Progenitor cell of endocrine pancreas (in vitro differentiated cells): ENCODE results near the gene KCNQ5. TPM values are rescaled to one million over a fixed set of nuclear protein-coding genes. Genes with fewer than 3 reads are reported as not detected.

ENCODE experiments used
- DNase-seq: peaks from one replicate; pipeline ENCODE4 v3.0.0; 2021; ENCODE audit warnings: low spot score; ENCODE audit not compliant: unreplicated experiment
- H3K27ac Mint-ChIP-seq: 2 replicates; pipeline ENCODE4 v1.8.0; 2021; ENCODE audit warnings: mild to moderate bottlenecking, moderate library complexity, mixed read lengths
- H3K27me3 Mint-ChIP-seq: 2 replicates; pipeline ENCODE4 v1.8.0; 2021; ENCODE audit warnings: mixed read lengths
- H3K36me3 Mint-ChIP-seq: 2 replicates; pipeline ENCODE4 v1.8.0; 2022; ENCODE audit warnings: mixed read lengths; ENCODE audit not compliant: insufficient read depth
- H3K4me1 Mint-ChIP-seq: 2 replicates; pipeline ENCODE4 v1.8.0; 2021; ENCODE audit warnings: low read depth, mixed read lengths
- H3K4me3 Mint-ChIP-seq: 2 replicates; pipeline ENCODE4 v1.8.0; 2021; ENCODE audit warnings: low read depth, mild to moderate bottlenecking, moderate library complexity, mixed read lengths
- H3K9me3 Mint-ChIP-seq: 2 replicates; pipeline ENCODE4 v1.8.0; 2021; ENCODE audit warnings: low read depth, mixed read lengths
- CTCF ChIP-seq: fragments of 200-600 bp; sonication (generic); IDR thresholded peaks from one replicate; pipeline ENCODE4 v1.5.0; 2021; ENCODE audit warnings: antibody characterized with exemption, mild to moderate bottlenecking; ENCODE audit not compliant: unreplicated experiment
- total RNA-seq: library from RNA; stranded (reverse); gene quantifications from 2 replicates; pipeline ENCODE4 v1.2.1, GENCODE V29; 2021

Gene KCNQ5
- total RNA-seq, 1 donor from 2014 or later: 1.0 TPM

- no peaks in the 10 kb centered on the region for H3K36me3 Mint-ChIP-seq
- no peak for TF ChIP-seq CTCF
Measured at GRCh38 chr6:72943699-72944098, 321.8 kb downstream of the KCNQ5 start.

DNA sequence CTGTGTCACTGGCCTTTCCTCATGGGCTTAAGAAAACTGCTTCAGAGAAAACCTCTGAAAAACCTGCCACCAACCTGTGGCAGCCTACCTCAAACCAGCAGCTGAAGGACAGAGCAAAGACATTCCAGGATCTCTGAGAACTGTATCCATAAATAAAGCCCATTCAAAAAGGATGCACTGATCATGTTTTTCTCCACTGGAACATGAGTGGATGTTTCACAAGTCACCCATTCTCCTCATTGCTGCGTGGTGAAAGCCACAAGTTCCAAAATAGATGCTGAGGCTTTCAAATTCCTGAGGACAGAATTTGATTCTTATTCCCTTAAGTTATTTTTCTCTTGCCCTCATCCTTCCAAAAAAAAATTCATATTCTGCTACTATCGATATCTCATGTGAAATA is 322.8 kb downstream of the KCNQ5 start:
- Mint-ChIP-seq H3K27me3 (no peaks in the 10 kb centered on the region), H3K27ac (no peak overlapping the region), H3K9me3 (no peaks in the 10 kb centered on the region), H3K4me3 (no peak overlapping the region), H3K4me1 (peaks cover 10% of the 10 kb centered on the region), H3K36me3 (no peaks in the 10 kb centered on the region)
- no peak for TF ChIP-seq CTCF
- DNase-seq: no peak

More at GRCh38 chr6:72943699-72944098, 321.8 kb downstream of the KCNQ5 start:
- no peak for DNase-seq
- Mint-ChIP-seq H3K4me1 (peaks cover 10% of the 10 kb centered on the region), H3K9me3 (no peaks in the 10 kb centered on the region), H3K27ac (no peak overlapping the region), H3K27me3 (no peaks in the 10 kb centered on the region), H3K4me3 (no peak overlapping the region)

GRCh38 chr6:72946774-72947173 is 324.9 kb downstream of the KCNQ5 start:
- H3K36me3 Mint-ChIP-seq: no peaks in the 10 kb centered on the region
- H3K27ac Mint-ChIP-seq: no peak overlapping the region
- no peak for TF ChIP-seq CTCF
- no peaks in the 10 kb centered on the region for H3K9me3 Mint-ChIP-seq
- H3K27me3 Mint-ChIP-seq: no peaks in the 10 kb centered on the region
- H3K4me3 Mint-ChIP-seq: no peak overlapping the region
- no peak for DNase-seq
- peaks cover 8% of the 10 kb centered on the region for H3K4me1 Mint-ChIP-seq

DNA sequence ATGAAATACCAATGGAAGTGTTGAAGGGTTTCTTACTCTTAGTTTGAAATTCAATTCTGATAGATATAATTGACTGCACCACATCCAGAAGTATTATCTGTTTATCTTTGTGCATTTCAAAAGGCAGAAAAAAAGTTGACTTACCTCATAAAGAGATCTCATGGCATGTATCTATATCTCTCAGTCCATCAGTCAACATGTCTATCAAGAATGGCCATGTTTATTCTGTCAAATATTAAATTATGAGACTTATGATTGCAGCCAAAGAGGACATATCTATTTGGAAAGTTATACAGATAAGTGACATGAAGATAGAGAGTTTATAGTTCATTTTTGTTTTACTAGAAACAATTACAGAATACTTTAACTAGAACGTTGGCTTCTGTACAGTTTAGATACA is 325.7 kb downstream of the KCNQ5 start:
- no peaks in the 10 kb centered on the region for H3K36me3 Mint-ChIP-seq
- DNase-seq: no peak
- H3K9me3 Mint-ChIP-seq: no peaks in the 10 kb centered on the region

GRCh38 chr6:72948153-72948552 is 326.3 kb downstream of the KCNQ5 start:
- Mint-ChIP-seq H3K9me3 (no peaks in the 10 kb centered on the region), H3K4me1 (no peaks in the 10 kb centered on the region), H3K4me3 (no peak overlapping the region), H3K27ac (no peak overlapping the region), H3K36me3 (no peaks in the 10 kb centered on the region), H3K27me3 (no peaks in the 10 kb centered on the region)
- no peak for TF ChIP-seq CTCF
- DNase-seq: no peak

More for the DNA sequence above, 325.7 kb downstream of the KCNQ5 start:
- Mint-ChIP-seq H3K27ac (no peak overlapping the region), H3K4me1 (peaks cover 4% of the 10 kb centered on the region), H3K27me3 (no peaks in the 10 kb centered on the region), H3K4me3 (no peak overlapping the region)
- TF ChIP-seq CTCF: no peak
